Spinal cord (tissue), 10 donors: ENCODE measurements around the gene CEP126. TPM values are rescaled to one million over a fixed set of nuclear protein-coding genes. Genes with fewer than 3 reads are reported as not detected.
A peak's percentile ranks its signal among the peaks of the same experiment; 100 is the strongest.

Source experiments
- DNase-seq, 6 donors: peaks; one replicate each; pipeline versions ENCODE4 v3.0.0 to v3.0.0-alpha.2; 2013 to 2015; ENCODE audit warnings: low spot score in 6 of 6, low read depth in 4 of 6
- H3K27ac ChIP-seq: one replicate; pipeline ENCODE4 v1.5.1; 2013; ENCODE audit warnings: low read depth, low read length, control low read depth
- H3K27me3 ChIP-seq: one replicate; pipeline ENCODE4 v1.6.1; 2013; ENCODE audit warnings: low read length; ENCODE audit not compliant: control insufficient read depth, insufficient read depth
- H3K36me3 ChIP-seq: one replicate; pipeline ENCODE4 v1.6.1; 2013; ENCODE audit warnings: low read length; ENCODE audit not compliant: control insufficient read depth, insufficient read depth
- H3K4me1 ChIP-seq: one replicate; pipeline ENCODE4 v1.6.1; 2013; ENCODE audit warnings: low read length; ENCODE audit not compliant: control insufficient read depth, insufficient read depth
- H3K4me3 ChIP-seq: one replicate; pipeline ENCODE4 v1.5.1; 2013; ENCODE audit warnings: low read depth, low read length, control low read depth
- H3K9me3 ChIP-seq: one replicate; pipeline ENCODE4 v1.6.1; 2013; ENCODE audit warnings: low read length; ENCODE audit not compliant: control insufficient read depth, insufficient read depth
- WGBS: methylation state at CpG from one replicate; pipeline ENCODE4 v1.1.5; 2013; ENCODE audit warnings: missing lambda C conversion rate; ENCODE audit not compliant: insufficient coverage; 5-methylcytosine and 5-hydroxymethylcytosine counted together
- polyA plus RNA-seq, 2 donors: library from polyadenylated mRNA; unstranded; fragments of 120-200 nt; gene quantifications; one replicate each; pipeline ENCODE4 v1.2.1, GENCODE V29; 2013; ENCODE audit not compliant: insufficient read length in 2 of 2
- total RNA-seq, 2 donors: library from RNA; depleted of rRNA in 1 of 2; stranded (reverse); fragments of 120-200 nt in 1 of 2; fragments of >200 nt in 1 of 2; gene quantifications; one replicate each; pipeline versions ENCODE4 v1.2.3 to v1.2.4, GENCODE V29; 2013 to 2014
- donor health status: healthy.

The CEP126 gene
- total and polyA plus RNA-seq, 4 donors, result 10.1 to 19.1 (median 16.3) TPM

GRCh38 chr11:101920992-101921391, 6.2 kb downstream of the CEP126 start:
- DNase-seq, result no peak
- Histone ChIP-seq H3K9me3 (no peaks in the 10 kb centered on the region), H3K36me3 (no peaks in the 10 kb centered on the region), H3K4me3 (no peak overlapping the region), H3K27ac (no peak overlapping the region), H3K4me1 (no peaks in the 10 kb centered on the region), H3K27me3 (no peaks in the 10 kb centered on the region)
- no CpG with 5 or more reads among the region's 1 CpG for WGBS

- no peaks in the 10 kb centered on the region for H3K9me3 ChIP-seq
- H3K4me3 ChIP-seq, result no peak overlapping the region
- no CpG with 5 or more reads among the region's 2 CpGs for WGBS
- no peaks in the 10 kb centered on the region for H3K4me1 ChIP-seq
- DNase-seq, result no peak
- no peak overlapping the region for H3K27ac ChIP-seq
- H3K36me3 ChIP-seq, result no peaks in the 10 kb centered on the region
- no peaks in the 10 kb centered on the region for H3K27me3 ChIP-seq
These were observed 8.7 kb downstream of the CEP126 start for GRCh38 chr11:101923554-101923953.

- H3K27me3 ChIP-seq, result no peaks in the 10 kb centered on the region
- H3K27ac ChIP-seq, result no peak overlapping the region
- WGBS, result 67% methylated on average over 1 of the region's 5 CpGs
- H3K4me3 ChIP-seq, result no peak overlapping the region
- H3K36me3 ChIP-seq, result no peaks in the 10 kb centered on the region
- H3K4me1 ChIP-seq, result no peaks in the 10 kb centered on the region
- H3K9me3 ChIP-seq, result peaks cover 1% of the 10 kb centered on the region
- DNase-seq, result no peak
These were observed 14.6 kb downstream of the CEP126 start for GRCh38 chr11:101929294-101929915.

GRCh38 chr11:101931692-101932091, 16.9 kb downstream of the CEP126 start:
- H3K36me3 ChIP-seq, result no peaks in the 10 kb centered on the region
- H3K27me3 ChIP-seq, result no peaks in the 10 kb centered on the region
- no peak overlapping the region for H3K4me3 ChIP-seq
- DNase-seq, result peak in 1 of 6 donors; percentile 4
- peaks cover 1% of the 10 kb centered on the region for H3K9me3 ChIP-seq
- WGBS, result 52% methylated on average over 2 of the region's 6 CpGs
- H3K4me1 ChIP-seq, result no peaks in the 10 kb centered on the region
- H3K27ac ChIP-seq, result no peak overlapping the region

GRCh38 chr11:101940901-101941520, 26.2 kb downstream of the CEP126 start:
- no peaks in the 10 kb centered on the region for H3K36me3 ChIP-seq
- H3K27ac ChIP-seq, result no peak overlapping the region
- peak in 1 of 6 donors; percentile 60 for DNase-seq
- no peaks in the 10 kb centered on the region for H3K27me3 ChIP-seq
- H3K4me3 ChIP-seq, result no peak overlapping the region
- no peaks in the 10 kb centered on the region for H3K9me3 ChIP-seq
- no peaks in the 10 kb centered on the region for H3K4me1 ChIP-seq
- WGBS, result 85% methylated on average over 1 of the region's 3 CpGs

- H3K36me3 ChIP-seq, result no peaks in the 10 kb centered on the region
- no peaks in the 10 kb centered on the region for H3K4me1 ChIP-seq
- no CpG with 5 or more reads among the region's 2 CpGs for WGBS
- no peaks in the 10 kb centered on the region for H3K9me3 ChIP-seq
- H3K27me3 ChIP-seq, result no peaks in the 10 kb centered on the region
- H3K4me3 ChIP-seq, result no peak overlapping the region
- H3K27ac ChIP-seq, result no peak overlapping the region
- peak in 2 of 6 donors; percentile 48 to 56 for DNase-seq
These were observed 30.1 kb downstream of the CEP126 start for GRCh38 chr11:101944923-101945322.

GRCh38 chr11:101945448-101945847, 30.6 kb downstream of the CEP126 start:
- Histone ChIP-seq H3K4me3 (no peak overlapping the region), H3K36me3 (no peaks in the 10 kb centered on the region), H3K9me3 (no peaks in the 10 kb centered on the region), H3K27me3 (no peaks in the 10 kb centered on the region), H3K27ac (no peak overlapping the region), H3K4me1 (no peaks in the 10 kb centered on the region)
- WGBS, result no CpG with 5 or more reads among the region's 4 CpGs
- DNase-seq, result peak in 1 of 6 donors; percentile 26

- DNase-seq, result peak in 2 of 6 donors; percentile 38 to 58
- WGBS, result no CpG with 5 or more reads among the region's 1 CpG
- no peaks in the 10 kb centered on the region for H3K27me3 ChIP-seq
These were observed 34.9 kb downstream of the CEP126 start for GRCh38 chr11:101949680-101950220.

GRCh38 chr11:101955278-101955677, 40.5 kb downstream of the CEP126 start:
- DNase-seq, result no peak
- no peaks in the 10 kb centered on the region for H3K9me3 ChIP-seq
- no peak overlapping the region for H3K4me3 ChIP-seq
- H3K4me1 ChIP-seq, result no peaks in the 10 kb centered on the region
- no peaks in the 10 kb centered on the region for H3K27me3 ChIP-seq
- H3K36me3 ChIP-seq, result peaks cover 2% of the 10 kb centered on the region
- no CpG with 5 or more reads among the region's 3 CpGs for WGBS
- no peak overlapping the region for H3K27ac ChIP-seq

More at GRCh38 chr11:101949680-101950220, 34.9 kb downstream of the CEP126 start:
- Histone ChIP-seq H3K4me1 (no peaks in the 10 kb centered on the region), H3K27ac (peak overlapping the region; percentile 8), H3K9me3 (no peaks in the 10 kb centered on the region), H3K4me3 (no peak overlapping the region), H3K36me3 (no peaks in the 10 kb centered on the region)

GRCh38 chr11:101955701-101956100, 40.9 kb downstream of the CEP126 start:
- H3K9me3 ChIP-seq, result no peaks in the 10 kb centered on the region
- no peaks in the 10 kb centered on the region for H3K27me3 ChIP-seq
- no peak overlapping the region for H3K27ac ChIP-seq
- H3K4me3 ChIP-seq, result no peak overlapping the region
- WGBS, result 91% methylated on average over 5 of the region's 5 CpGs
- peaks cover 2% of the 10 kb centered on the region for H3K36me3 ChIP-seq
- no peak for DNase-seq
- H3K4me1 ChIP-seq, result no peaks in the 10 kb centered on the region
